GM23248 (cell line): ENCODE results near the gene TRPM2. TPM values are rescaled to one million over a fixed set of nuclear protein-coding genes. Genes with fewer than 3 reads are reported as not detected.

ENCODE experiments used
- DNase-seq: peaks from one replicate; pipeline ENCODE4 v3.0.0-alpha.2; 2015
- H2AFZ ChIP-seq: fragments of 200-600 bp; sonication (generic); 2 replicates; pipeline ENCODE4 v1.6.1; 2016; ENCODE audit warnings: antibody characterized with exemption
- H3F3A ChIP-seq: fragments of 200-600 bp; sonication (generic); 2 replicates; pipeline ENCODE4 v1.6.1; 2016; ENCODE audit warnings: mild to moderate bottlenecking, antibody characterized with exemption, mixed run types; ENCODE audit not compliant: insufficient read depth
- H3K27ac ChIP-seq: fragments of 200-600 bp; sonication (generic); 2 replicates; pipeline ENCODE4 v1.5.1; 2016; ENCODE audit warnings: mild to moderate bottlenecking
- H3K27me3 ChIP-seq: fragments of 200-600 bp; sonication (generic); replicated peaks from 2 replicates; pipeline ENCODE4 v1.6.1; 2016; ENCODE audit warnings: mild to moderate bottlenecking; ENCODE audit not compliant: insufficient read depth
- H3K36me3 ChIP-seq: fragments of 200-600 bp; sonication (generic); 2 replicates; pipeline ENCODE4 v1.6.1; 2016; ENCODE audit warnings: low read depth, mild to moderate bottlenecking
- H3K4me1 ChIP-seq: fragments of 200-600 bp; sonication (generic); 2 replicates; pipeline ENCODE4 v1.6.1; 2016; ENCODE audit warnings: mild to moderate bottlenecking; ENCODE audit not compliant: insufficient read depth
- H3K4me2 ChIP-seq: fragments of 200-600 bp; sonication (generic); one replicate; pipeline ENCODE4 v1.6.1; 2016; ENCODE audit warnings: mild to moderate bottlenecking; ENCODE audit not compliant: unreplicated experiment
- H3K4me3 ChIP-seq: fragments of 200-600 bp; sonication (generic); 2 replicates; pipeline ENCODE4 v1.5.1; 2016; ENCODE audit warnings: mild to moderate bottlenecking
- H3K79me2 ChIP-seq: fragments of 200-600 bp; sonication (generic); 2 replicates; pipeline ENCODE4 v1.6.1; 2016; ENCODE audit warnings: mild to moderate bottlenecking; ENCODE audit not compliant: insufficient read depth
- H3K9ac ChIP-seq: fragments of 200-600 bp; sonication (generic); 2 replicates; pipeline ENCODE4 v1.6.1; 2016; ENCODE audit warnings: mild to moderate bottlenecking
- H3K9me2 ChIP-seq: fragments of 200-600 bp; sonication (generic); 2 replicates; pipeline ENCODE4 v1.6.1; 2016; ENCODE audit warnings: mixed run types, mild to moderate bottlenecking, moderate library complexity; ENCODE audit not compliant: insufficient read depth
- H3K9me3 ChIP-seq: fragments of 200-600 bp; sonication (generic); one replicate; pipeline ENCODE4 v1.6.1; 2017; ENCODE audit warnings: low read depth
- H4K20me1 ChIP-seq: fragments of 200-600 bp; sonication (generic); 2 replicates; pipeline ENCODE4 v1.6.0; 2016; ENCODE audit not compliant: insufficient read depth
- EZH2 ChIP-seq: fragments of 200-600 bp; sonication (generic); IDR thresholded peaks from 2 replicates; pipeline ENCODE4 v1.6.1; 2018; ENCODE audit warnings: antibody characterized with exemption, mild to moderate bottlenecking; ENCODE audit not compliant: insufficient read depth, poor library complexity, severe bottlenecking
- EZH2phosphoT487 ChIP-seq: fragments of 200-600 bp; sonication (generic); IDR thresholded peaks from 2 replicates; pipeline ENCODE4 v1.6.1; 2018; ENCODE audit warnings: antibody characterized with exemption, moderate library complexity, mild to moderate bottlenecking, low read depth; ENCODE audit not compliant: insufficient read depth
- WGBS, 2 experiments: methylation state at CpG; one replicate each; pipeline ENCODE4 v1.1.6; 2015 to 2017; ENCODE audit warnings: low lambda C conversion rate in 2 of 2, low coverage in 1 of 2; ENCODE audit errors: missing lambda C conversion rate in 2 of 2; 5-methylcytosine and 5-hydroxymethylcytosine counted together
- in situ Hi-C: fragments of 300-500 bp; cut with MboI; formaldehyde crosslinking; loops from 2 replicates; pipeline ENCODE4 v1.15.0; 2020
- polyA plus RNA-seq: library from polyadenylated mRNA; unstranded; fragments of >200 nt; fragmentation: Nextera tagmentation; extraction: Ambion mirVana; gene quantifications from 2 replicates; pipeline ENCODE4 v1.2.1, GENCODE V29; 2016
- total RNA-seq: library from RNA; depleted of rRNA; stranded (reverse); fragments of >200 nt; shearing (Covaris generic); gene quantifications from 2 replicates; pipeline ENCODE4 v1.2.3, GENCODE V29; 2014

TRPM2 gene
- total and polyA plus RNA-seq, 2 experiments from 2014 or later, result 0.22 TPM; not detected in 1

DNA sequence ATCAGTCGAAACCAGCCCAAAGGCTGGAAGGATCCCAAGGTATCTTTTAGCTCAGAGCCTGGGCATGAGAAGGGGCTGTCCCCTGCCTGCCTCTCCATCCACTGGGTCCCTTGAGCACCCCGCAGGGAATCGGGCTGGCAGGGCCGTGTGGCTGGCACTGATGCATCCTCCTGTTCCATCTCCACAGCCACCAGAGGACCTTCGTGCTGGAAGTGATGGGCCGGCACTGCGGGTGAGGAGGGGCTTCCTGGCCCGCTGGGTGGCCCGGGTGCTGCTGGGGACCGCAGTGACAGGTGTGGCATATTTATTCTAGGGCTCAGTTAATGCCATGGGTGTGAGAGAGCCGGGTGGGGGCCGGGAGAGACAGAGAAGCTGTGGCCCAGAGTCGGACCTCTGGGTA lies 40.0 kb upstream of the TRPM2 start:
- H3K27ac ChIP-seq, result no peak overlapping the region
- no peaks in the 10 kb centered on the region for H3K9me2 ChIP-seq
- no peaks in the 10 kb centered on the region for H3F3A ChIP-seq
- DNase-seq, result no peak
- no peaks in the 10 kb centered on the region for H3K9me3 ChIP-seq
- H3K27me3 ChIP-seq, result no peaks in the 10 kb centered on the region
- H4K20me1 ChIP-seq, result no peaks in the 10 kb centered on the region
- no peak for TF ChIP-seq EZH2phosphoT487
- no peak for TF ChIP-seq EZH2
- no peak overlapping the region for H3K4me2 ChIP-seq
- no peak overlapping the region for H2AFZ ChIP-seq
- no peaks in the 10 kb centered on the region; the same call in 1 of the 2 replicates for H3K79me2 ChIP-seq
- H3K9ac ChIP-seq, result no peak overlapping the region
- 87 to 90% methylated on average over 13 of the region's 13 CpGs for WGBS, 2 experiments
- H3K36me3 ChIP-seq, result no peaks in the 10 kb centered on the region
- H3K4me3 ChIP-seq, result no peak overlapping the region
- no peaks in the 10 kb centered on the region for H3K4me1 ChIP-seq
- in situ Hi-C loops, result no loop called here

DNA sequence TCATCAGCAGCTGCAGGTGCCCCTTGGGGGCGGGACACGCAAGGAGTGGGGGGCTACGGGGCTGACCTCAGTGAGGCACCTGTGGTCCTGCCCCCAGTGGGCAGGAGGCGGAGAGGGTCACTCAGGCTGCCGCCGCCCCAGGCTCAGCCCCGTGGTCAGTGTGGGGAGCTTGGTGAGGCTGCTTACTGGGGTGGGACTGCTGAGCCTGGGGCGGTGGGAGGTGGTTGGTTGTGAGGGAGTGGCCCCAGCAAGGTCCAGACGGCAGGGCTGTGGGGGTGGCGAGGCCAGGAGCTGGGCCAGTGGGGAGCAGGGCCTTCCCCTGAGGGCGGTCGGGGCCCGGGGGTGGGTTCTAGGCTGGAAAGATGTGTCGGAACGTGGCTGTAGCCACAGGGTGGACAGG lies 39.3 kb upstream of the TRPM2 start:
- no peaks in the 10 kb centered on the region for H3K27me3 ChIP-seq
- H3K4me2 ChIP-seq, result no peak overlapping the region
- H3K4me1 ChIP-seq, result no peaks in the 10 kb centered on the region
- H4K20me1 ChIP-seq, result no peaks in the 10 kb centered on the region
- H3K36me3 ChIP-seq, result no peaks in the 10 kb centered on the region
- TF ChIP-seq EZH2, result no peak
- no peak for TF ChIP-seq EZH2phosphoT487
- WGBS, 2 experiments, result 92 to 94% methylated on average over 12 to 15 of the region's 15 CpGs
- no peaks in the 10 kb centered on the region for H3K9me2 ChIP-seq
- H3K79me2 ChIP-seq, result no peaks in the 10 kb centered on the region; the same call in 1 of the 2 replicates
- no peak for DNase-seq
- H2AFZ ChIP-seq, result no peak overlapping the region
- in situ Hi-C loops, result no loop called here
- no peaks in the 10 kb centered on the region for H3K9me3 ChIP-seq
- H3K4me3 ChIP-seq, result no peak overlapping the region
- H3F3A ChIP-seq, result no peaks in the 10 kb centered on the region
- H3K9ac ChIP-seq, result no peak overlapping the region
- H3K27ac ChIP-seq, result no peak overlapping the region

DNA sequence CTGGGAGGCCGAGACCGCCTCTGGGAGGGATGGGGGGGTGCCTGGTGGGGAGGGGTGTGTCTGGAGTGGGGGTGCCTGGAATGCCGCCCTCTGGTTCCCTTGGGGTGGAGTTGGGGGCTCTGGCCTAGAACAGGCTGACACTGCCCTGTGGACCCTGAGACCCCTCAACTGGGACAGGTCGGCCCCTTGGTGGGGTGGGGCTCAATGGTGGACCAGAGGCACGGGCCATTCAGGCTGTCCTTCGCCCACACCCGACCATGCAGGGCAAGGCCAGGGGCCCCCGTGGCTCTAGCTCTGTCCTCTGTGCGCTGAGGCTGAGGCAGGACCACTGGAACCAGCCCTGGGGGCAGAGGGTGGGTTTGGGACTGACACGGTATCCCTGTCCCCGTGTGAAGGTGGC lies 38.9 kb upstream of the TRPM2 start:
- Histone ChIP-seq H3K4me3 (no peak overlapping the region), H3K9me3 (no peaks in the 10 kb centered on the region), H3K9ac (no peak overlapping the region), H4K20me1 (no peaks in the 10 kb centered on the region), H2AFZ (no peak overlapping the region), H3K27me3 (no peaks in the 10 kb centered on the region), H3K9me2 (no peaks in the 10 kb centered on the region), H3F3A (no peaks in the 10 kb centered on the region), H3K79me2 (no peaks in the 10 kb centered on the region), H3K4me2 (no peak overlapping the region), H3K36me3 (no peaks in the 10 kb centered on the region), H3K27ac (no peak overlapping the region), H3K4me1 (no peaks in the 10 kb centered on the region)
- no peak for DNase-seq
- in situ Hi-C loops, result no loop called here
- WGBS, 2 experiments, result 90 to 91% methylated on average over 7 to 8 of the region's 11 CpGs
- TF ChIP-seq EZH2, result no peak
- no peak for TF ChIP-seq EZH2phosphoT487

DNA sequence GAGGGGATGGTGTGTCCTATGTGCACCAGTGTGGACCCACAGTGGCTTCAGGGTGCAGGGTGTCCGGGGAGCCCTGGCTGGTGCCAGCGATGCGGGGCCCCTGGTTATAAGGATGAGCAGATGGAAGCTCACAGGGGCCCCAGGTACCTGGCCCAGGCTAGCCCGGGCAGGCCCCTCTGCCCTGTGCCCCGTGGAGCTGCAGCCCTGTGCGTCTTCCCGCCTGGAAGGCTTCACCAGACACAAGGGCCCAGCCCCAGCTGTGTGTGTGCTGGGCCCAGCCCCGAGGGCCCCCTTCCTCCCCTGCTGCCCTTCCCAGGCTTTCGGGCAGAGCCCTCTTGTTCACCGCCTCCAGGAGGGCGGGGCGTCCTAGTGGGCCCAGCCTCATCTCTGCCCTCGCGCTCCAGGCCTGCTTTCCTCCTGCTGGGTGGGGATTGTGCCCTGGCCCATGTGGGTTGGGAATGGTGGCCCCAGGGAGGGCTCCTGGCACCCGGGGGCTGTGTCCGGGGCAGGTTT lies 37.7 kb upstream of the TRPM2 start:
- DNase-seq, result no peak
- in situ Hi-C loops, result no loop called here
- no peaks in the 10 kb centered on the region for H4K20me1 ChIP-seq
- no peak overlapping the region for H3K9ac ChIP-seq
- H3F3A ChIP-seq, result no peaks in the 10 kb centered on the region
- H3K27ac ChIP-seq, result no peak overlapping the region
- H3K9me2 ChIP-seq, result no peaks in the 10 kb centered on the region
- no peak overlapping the region for H3K4me2 ChIP-seq
- H3K9me3 ChIP-seq, result no peaks in the 10 kb centered on the region
- WGBS, 2 experiments, result 87 to 91% methylated on average over 12 to 16 of the region's 16 CpGs
- no peaks in the 10 kb centered on the region for H3K4me1 ChIP-seq
- H2AFZ ChIP-seq, result no peak overlapping the region
- H3K79me2 ChIP-seq, result no peaks in the 10 kb centered on the region
- H3K27me3 ChIP-seq, result no peaks in the 10 kb centered on the region
- TF ChIP-seq EZH2phosphoT487, result no peak
- no peak for TF ChIP-seq EZH2
- no peak overlapping the region for H3K4me3 ChIP-seq
- H3K36me3 ChIP-seq, result no peaks in the 10 kb centered on the region; the same call in 1 of the 2 replicates
